Glutamatergic neuron (in vitro differentiated cells): ENCODE measurements around the gene KCNJ5. TPM values are rescaled to one million over a fixed set of nuclear protein-coding genes. Genes with fewer than 3 reads are reported as not detected.
A peak's percentile ranks its signal among the peaks of the same experiment; 100 is the strongest.

Source experiments
- DNase-seq: peaks from one replicate; pipeline ENCODE4 v3.0.0; 2022
- H3K27ac Mint-ChIP-seq: one replicate; pipeline ENCODE4 v1.8.0; 2020; ENCODE audit warnings: mild to moderate bottlenecking, mixed read lengths, inconsistent platforms; ENCODE audit not compliant: unreplicated experiment
- H3K27me3 Mint-ChIP-seq: one replicate; pipeline ENCODE4 v1.8.0; 2020; ENCODE audit warnings: mild to moderate bottlenecking, moderate library complexity, mixed read lengths, inconsistent platforms; ENCODE audit not compliant: unreplicated experiment
- H3K36me3 Mint-ChIP-seq: one replicate; pipeline ENCODE4 v1.8.0; 2020; ENCODE audit warnings: mild to moderate bottlenecking, mixed read lengths, inconsistent platforms; ENCODE audit not compliant: unreplicated experiment
- H3K4me1 Mint-ChIP-seq: one replicate; pipeline ENCODE4 v1.8.0; 2020; ENCODE audit warnings: mild to moderate bottlenecking, low read depth, mixed read lengths, inconsistent platforms; ENCODE audit not compliant: unreplicated experiment
- H3K4me3 Mint-ChIP-seq: one replicate; pipeline ENCODE4 v1.8.0; 2020; ENCODE audit warnings: mild to moderate bottlenecking, mixed read lengths, inconsistent platforms; ENCODE audit not compliant: unreplicated experiment
- H3K9me3 Mint-ChIP-seq: one replicate; pipeline ENCODE4 v1.8.0; 2020; ENCODE audit warnings: mild to moderate bottlenecking, moderate library complexity, mixed read lengths, inconsistent platforms; ENCODE audit not compliant: unreplicated experiment
- CTCF ChIP-seq: fragments of 200-600 bp; sonication (generic); IDR thresholded peaks from one replicate; pipeline ENCODE4 v1.5.0; 2021; ENCODE audit not compliant: partially characterized antibody, unreplicated experiment
- total RNA-seq: library from RNA; stranded (reverse); fragmentation: NEBNext Ultra II Directional; extraction: Animal tissue kit (Norgen Biotek cat#: 25700); gene quantifications from one replicate; pipeline ENCODE4 v1.2.1, GENCODE V29; 2021; ENCODE audit not compliant: unreplicated experiment

Gene KCNJ5
- total RNA-seq, 1 donor from 2014 or later, result 0.34 TPM

GRCh38 chr11:128894685-128895084 is 3.5 kb downstream of the KCNJ5 start:
- no peak overlapping the region for H3K27ac Mint-ChIP-seq

GRCh38 chr11:128895526-128895925 is 4.4 kb downstream of the KCNJ5 start:
- TF ChIP-seq CTCF, result no peak
- no peaks in the 10 kb centered on the region for H3K36me3 Mint-ChIP-seq
- no peak overlapping the region for H3K27ac Mint-ChIP-seq
- DNase-seq, result peak; percentile 51
- peaks cover 9% of the 10 kb centered on the region for H3K27me3 Mint-ChIP-seq
- peaks cover 15% of the 10 kb centered on the region for H3K4me1 Mint-ChIP-seq
- H3K4me3 Mint-ChIP-seq, result no peak overlapping the region
- H3K9me3 Mint-ChIP-seq, result peaks cover 14% of the 10 kb centered on the region

More at GRCh38 chr11:128894685-128895084, 3.5 kb downstream of the KCNJ5 start:
- peaks cover 11% of the 10 kb centered on the region for H3K4me1 Mint-ChIP-seq
- H3K4me3 Mint-ChIP-seq, result no peak overlapping the region
- peaks cover 14% of the 10 kb centered on the region for H3K9me3 Mint-ChIP-seq
- no peak for TF ChIP-seq CTCF
- H3K36me3 Mint-ChIP-seq, result no peaks in the 10 kb centered on the region
- H3K27me3 Mint-ChIP-seq, result peaks cover 6% of the 10 kb centered on the region
- DNase-seq, result no peak

GRCh38 chr11:128896356-128896755 is 5.2 kb downstream of the KCNJ5 start:
- Mint-ChIP-seq H3K4me1 (peaks cover 21% of the 10 kb centered on the region), H3K27me3 (peaks cover 8% of the 10 kb centered on the region), H3K36me3 (no peaks in the 10 kb centered on the region), H3K4me3 (no peak overlapping the region), H3K9me3 (peaks cover 9% of the 10 kb centered on the region), H3K27ac (no peak overlapping the region)
- no peak for TF ChIP-seq CTCF
- no peak for DNase-seq

GRCh38 chr11:128897826-128898225 is 6.7 kb downstream of the KCNJ5 start:
- Mint-ChIP-seq H3K36me3 (no peaks in the 10 kb centered on the region), H3K27me3 (peaks cover 8% of the 10 kb centered on the region)
- no peak for TF ChIP-seq CTCF

GRCh38 chr11:128898580-128899344 is 7.6 kb downstream of the KCNJ5 start:
- no peaks in the 10 kb centered on the region for H3K36me3 Mint-ChIP-seq
- peaks cover 35% of the 10 kb centered on the region for H3K4me1 Mint-ChIP-seq
- TF ChIP-seq CTCF, result no peak
- peaks cover 11% of the 10 kb centered on the region for H3K27me3 Mint-ChIP-seq
- peaks cover 7% of the 10 kb centered on the region for H3K9me3 Mint-ChIP-seq
- no peak for DNase-seq
- H3K27ac Mint-ChIP-seq, result no peak overlapping the region
- H3K4me3 Mint-ChIP-seq, result no peak overlapping the region

More at GRCh38 chr11:128897826-128898225, 6.7 kb downstream of the KCNJ5 start:
- no peak overlapping the region for H3K4me3 Mint-ChIP-seq
- no peak for DNase-seq
- no peak overlapping the region for H3K27ac Mint-ChIP-seq
- H3K4me1 Mint-ChIP-seq, result peaks cover 28% of the 10 kb centered on the region
- peaks cover 5% of the 10 kb centered on the region for H3K9me3 Mint-ChIP-seq
